Measurements from ENCODE around the gene KRTAP16-1.

DNA sequence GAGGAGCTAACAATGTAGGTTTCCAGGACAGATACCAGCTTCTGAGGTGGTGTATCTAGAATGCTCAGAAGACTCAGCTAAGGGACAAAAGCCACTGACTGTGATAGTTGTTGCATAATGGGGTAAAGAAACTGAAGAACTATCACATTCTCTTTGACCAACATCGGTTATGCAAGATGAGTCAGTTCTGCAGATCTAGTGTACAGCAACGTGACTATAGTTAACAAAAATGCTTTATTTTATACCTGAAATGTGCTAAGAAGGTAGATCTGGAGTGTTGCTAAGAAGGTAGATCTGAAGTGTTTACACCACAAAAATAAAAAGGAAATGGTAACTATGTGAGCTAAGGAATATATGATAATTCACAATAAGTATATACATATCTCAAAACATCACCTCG lies 41.4 kb downstream of the KRTAP16-1 start:
- TF ChIP-seq, protein P1, sequence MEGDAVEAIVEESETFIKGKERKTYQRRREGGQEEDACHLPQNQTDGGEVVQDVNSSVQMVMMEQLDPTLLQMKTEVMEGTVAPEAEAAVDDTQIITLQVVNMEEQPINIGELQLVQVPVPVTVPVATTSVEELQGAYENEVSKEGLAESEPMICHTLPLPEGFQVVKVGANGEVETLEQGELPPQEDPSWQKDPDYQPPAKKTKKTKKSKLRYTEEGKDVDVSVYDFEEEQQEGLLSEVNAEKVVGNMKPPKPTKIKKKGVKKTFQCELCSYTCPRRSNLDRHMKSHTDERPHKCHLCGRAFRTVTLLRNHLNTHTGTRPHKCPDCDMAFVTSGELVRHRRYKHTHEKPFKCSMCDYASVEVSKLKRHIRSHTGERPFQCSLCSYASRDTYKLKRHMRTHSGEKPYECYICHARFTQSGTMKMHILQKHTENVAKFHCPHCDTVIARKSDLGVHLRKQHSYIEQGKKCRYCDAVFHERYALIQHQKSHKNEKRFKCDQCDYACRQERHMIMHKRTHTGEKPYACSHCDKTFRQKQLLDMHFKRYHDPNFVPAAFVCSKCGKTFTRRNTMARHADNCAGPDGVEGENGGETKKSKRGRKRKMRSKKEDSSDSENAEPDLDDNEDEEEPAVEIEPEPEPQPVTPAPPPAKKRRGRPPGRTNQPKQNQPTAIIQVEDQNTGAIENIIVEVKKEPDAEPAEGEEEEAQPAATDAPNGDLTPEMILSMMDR (IDR thresholded peaks at IDR 0.05; ENCODE audit: poor library complexity, severe bottlenecking) = no peak
- TF ChIP-seq EP300 (conservative IDR thresholded peaks at IDR 0.05; ENCODE audit: poor library complexity, severe bottlenecking) = no peak
- TF ChIP-seq RAD21 (conservative IDR thresholded peaks at IDR 0.05) = no peak
- TF ChIP-seq MXI1 (conservative IDR thresholded peaks at IDR 0.05; ENCODE audit: poor library complexity, severe bottlenecking) = no peak
- TF ChIP-seq TAF1 (IDR thresholded peaks at IDR 0.05; ENCODE audit: low read depth) = no peak
- no peak for TF ChIP-seq POLR2AphosphoS5 (IDR thresholded peaks at IDR 0.05)
- TF ChIP-seq SMC3 (conservative IDR thresholded peaks at IDR 0.05; ENCODE audit: poor library complexity) = no peak

All from neural cell (in vitro differentiated cells).